Measurements from ENCODE around the gene ERC1. TPM values are rescaled to one million over a fixed set of nuclear protein-coding genes. Genes with fewer than 3 reads are reported as not detected.

Gene ERC1
- total RNA-seq (10 to 100 TPM; 22.6 to 24.2 TPM), polyA plus RNA-seq (11.0 TPM)

GRCh38 chr12:990661-991349 is at the start of gene ERC1:
Gene ERC1 (plus strand): TSS chr12:991223. CDS start chr12:1027904, 36,681 bp downstream.
- peaks cover 0 to 6% (median 0%) of the 10 kb centered on the region in 3 donors for H3K36me3 Mint-ChIP-seq
- H3K4me3 Mint-ChIP-seq = peak within 1 kb of the TSS; percentile 89 to 100 (median 96)
- peaks cover 0 to 6% of the 10 kb centered on the region in 2 donors for H3K27me3 Mint-ChIP-seq
- peak within 1 kb of the TSS; percentile 81 to 99 (median 96) for H3K27ac Mint-ChIP-seq
- H3K9me3 ChIP-seq (ENCODE audit: low read length) = no peaks in the 10 kb centered on the region
- peak within 1 kb of the TSS; percentile 85 for H3K27ac ChIP-seq (ENCODE audit: low read depth, low read length)
- peak; percentile 76 to 89 (median 85) for DNase-seq
- peaks cover 33% of the 10 kb centered on the region for H3K4me1 ChIP-seq (ENCODE audit: insufficient read depth, low read length)
- POLR2A ChIA-PET = interaction anchor here (0.7 to 2.0 kb wide), 2 partner anchors 42 to 670 kb away, joined by 3 to 10 read pairs; partner anchors contain the start of gene RAD52
- no peaks in the 10 kb centered on the region for H3K9me3 Mint-ChIP-seq
- no peaks in the 10 kb centered on the region for H3K36me3 ChIP-seq (ENCODE audit: insufficient read depth, low read length)
- H3K27me3 ChIP-seq (ENCODE audit: insufficient read depth, low read length, poor library complexity, severe bottlenecking) = no peaks in the 10 kb centered on the region
- peaks cover 37 to 48% (median 44%) of the 10 kb centered on the region in 3 donors for H3K4me1 Mint-ChIP-seq
- CTCF ChIA-PET = interaction anchor here (1.2 kb wide), 1 partner anchor 41 kb away, joined by 6 read pairs; the partner anchor contains the start of gene RAD52
- H3K4me3 ChIP-seq (ENCODE audit: low read length) = peak within 1 kb of the TSS; percentile 95

GRCh38 chr12:943051-943450 is 48.0 kb upstream of the ERC1 start:
- Mint-ChIP-seq H3K4me3 (no peak overlapping the region), H3K27me3 (no peaks in the 10 kb centered on the region), H3K27ac (peak overlapping the region in 1 of 8 donors; percentile 29), H3K9me3 (no peaks in the 10 kb centered on the region), H3K4me1 (peaks cover 32 to 49% (median 35%) of the 10 kb centered on the region in 3 donors), H3K36me3 (peaks cover 0 to 48% (median 10%) of the 10 kb centered on the region in 3 donors)
- no peaks in the 10 kb centered on the region for H3K36me3 ChIP-seq (ENCODE audit: insufficient read depth, low read length)
- no peak for DNase-seq
- ChIA-PET CTCF (no interaction called here), POLR2A (no interaction called here)
- H3K27ac ChIP-seq (ENCODE audit: low read depth, low read length) = no peak overlapping the region
- peaks cover 7% of the 10 kb centered on the region for H3K4me1 ChIP-seq (ENCODE audit: insufficient read depth, low read length)
- H3K4me3 ChIP-seq (ENCODE audit: low read length) = no peak overlapping the region
- no peaks in the 10 kb centered on the region for H3K27me3 ChIP-seq (ENCODE audit: insufficient read depth, low read length, poor library complexity, severe bottlenecking)
- H3K9me3 ChIP-seq (ENCODE audit: low read length) = no peaks in the 10 kb centered on the region

- POLR2A ChIA-PET = no interaction called here
- peak overlapping the region in 1 of 7 donors; percentile 51 for H3K4me3 Mint-ChIP-seq
Measured at GRCh38 chr12:944211-944610, 46.8 kb upstream of the ERC1 start.

GRCh38 chr12:946212-946611 is 44.8 kb upstream of the ERC1 start:
- Mint-ChIP-seq H3K27me3 (peaks cover 0 to 3% of the 10 kb centered on the region in 2 donors), H3K36me3 (peaks cover 0 to 33% (median 4%) of the 10 kb centered on the region in 3 donors), H3K9me3 (no peaks in the 10 kb centered on the region), H3K4me1 (peaks cover 34 to 47% (median 43%) of the 10 kb centered on the region in 3 donors), H3K4me3 (peak overlapping the region in 5 of 7 donors; percentile 27 to 84 (median 49)), H3K27ac (peak overlapping the region; percentile 1 to 95 (median 76))
- H3K9me3 ChIP-seq (ENCODE audit: low read length) = no peaks in the 10 kb centered on the region
- H3K27ac ChIP-seq (ENCODE audit: low read depth, low read length) = no peak overlapping the region
- H3K4me1 ChIP-seq (ENCODE audit: insufficient read depth, low read length) = peaks cover 15% of the 10 kb centered on the region
- no peak overlapping the region for H3K4me3 ChIP-seq (ENCODE audit: low read length)
- DNase-seq = no peak
- H3K36me3 ChIP-seq (ENCODE audit: insufficient read depth, low read length) = no peaks in the 10 kb centered on the region
- ChIA-PET CTCF (no interaction called here), POLR2A (no interaction called here)
- no peaks in the 10 kb centered on the region for H3K27me3 ChIP-seq (ENCODE audit: insufficient read depth, low read length, poor library complexity, severe bottlenecking)

More at GRCh38 chr12:944211-944610, 46.8 kb upstream of the ERC1 start:
- no peak for DNase-seq
- Histone ChIP-seq H3K4me3 (ENCODE audit: low read length) (no peak overlapping the region), H3K27ac (ENCODE audit: low read depth, low read length) (no peak overlapping the region), H3K36me3 (ENCODE audit: insufficient read depth, low read length) (no peaks in the 10 kb centered on the region), H3K9me3 (ENCODE audit: low read length) (no peaks in the 10 kb centered on the region), H3K27me3 (ENCODE audit: insufficient read depth, low read length, poor library complexity, severe bottlenecking) (no peaks in the 10 kb centered on the region), H3K4me1 (ENCODE audit: insufficient read depth, low read length) (peaks cover 15% of the 10 kb centered on the region)
- H3K9me3 Mint-ChIP-seq = no peaks in the 10 kb centered on the region
- peaks cover 0 to 45% (median 8%) of the 10 kb centered on the region in 3 donors for H3K36me3 Mint-ChIP-seq
- peaks cover 40 to 58% (median 45%) of the 10 kb centered on the region in 3 donors for H3K4me1 Mint-ChIP-seq
- H3K27ac Mint-ChIP-seq = peak overlapping the region in 5 of 8 donors; percentile 30 to 83 (median 47)
- CTCF ChIA-PET = no interaction called here
- no peaks in the 10 kb centered on the region for H3K27me3 Mint-ChIP-seq

GRCh38 chr12:946631-947030 is 44.4 kb upstream of the ERC1 start:
- peaks cover 34 to 47% (median 43%) of the 10 kb centered on the region in 3 donors for H3K4me1 Mint-ChIP-seq
- POLR2A ChIA-PET = no interaction called here
- H3K27me3 Mint-ChIP-seq = peaks cover 0 to 3% of the 10 kb centered on the region in 2 donors
- H3K27ac Mint-ChIP-seq = peak overlapping the region in 7 of 8 donors; percentile 38 to 84 (median 76)
- Histone ChIP-seq H3K4me1 (ENCODE audit: insufficient read depth, low read length) (peaks cover 15% of the 10 kb centered on the region), H3K36me3 (ENCODE audit: insufficient read depth, low read length) (no peaks in the 10 kb centered on the region), H3K9me3 (ENCODE audit: low read length) (no peaks in the 10 kb centered on the region), H3K4me3 (ENCODE audit: low read length) (no peak overlapping the region), H3K27me3 (ENCODE audit: insufficient read depth, low read length, poor library complexity, severe bottlenecking) (no peaks in the 10 kb centered on the region), H3K27ac (ENCODE audit: low read depth, low read length) (no peak overlapping the region)
- H3K9me3 Mint-ChIP-seq = no peaks in the 10 kb centered on the region
- H3K36me3 Mint-ChIP-seq = peaks cover 0 to 33% (median 4%) of the 10 kb centered on the region in 3 donors
- CTCF ChIA-PET = no interaction called here
- H3K4me3 Mint-ChIP-seq = peak overlapping the region; percentile 23 to 84 (median 44)
- DNase-seq = no peak

GRCh38 chr12:948238-948637 is 42.8 kb upstream of the ERC1 start:
- Mint-ChIP-seq H3K9me3 (no peaks in the 10 kb centered on the region), H3K27me3 (peaks cover 0 to 3% of the 10 kb centered on the region in 2 donors), H3K36me3 (peaks cover 0 to 23% (median 0%) of the 10 kb centered on the region in 3 donors), H3K27ac (peak overlapping the region; percentile 8 to 92 (median 50)), H3K4me3 (peak overlapping the region; percentile 60 to 100 (median 92)), H3K4me1 (peaks cover 30 to 43% (median 40%) of the 10 kb centered on the region in 3 donors)
- H3K27ac ChIP-seq (ENCODE audit: low read depth, low read length) = no peak overlapping the region
- no peaks in the 10 kb centered on the region for H3K27me3 ChIP-seq (ENCODE audit: insufficient read depth, low read length, poor library complexity, severe bottlenecking)
- no peaks in the 10 kb centered on the region for H3K9me3 ChIP-seq (ENCODE audit: low read length)
- CTCF ChIA-PET = interaction anchor here (0.7 to 4.1 kb wide), 5 partner anchors 7 to 378 kb away, joined by 3 to 14 read pairs (median 4); no protein-coding TSS in a partner anchor
- H3K36me3 ChIP-seq (ENCODE audit: insufficient read depth, low read length) = no peaks in the 10 kb centered on the region
- H3K4me1 ChIP-seq (ENCODE audit: insufficient read depth, low read length) = peaks cover 15% of the 10 kb centered on the region
- POLR2A ChIA-PET = no interaction called here
- peak overlapping the region; percentile 97 for H3K4me3 ChIP-seq (ENCODE audit: low read length)
- no peak for DNase-seq

- CTCF ChIA-PET = interaction anchor here (0.6 to 4.1 kb wide), 33 partner anchors 9 to 493 kb away, joined by 3 to 14 read pairs (median 4); partner anchors contain the start of gene WNK1
- peak within 1 kb of the TSS; percentile 88 to 100 (median 98) for H3K4me3 Mint-ChIP-seq
- peaks cover 15% of the 10 kb centered on the region for H3K4me1 ChIP-seq (ENCODE audit: insufficient read depth, low read length)
- H3K27me3 Mint-ChIP-seq = peaks cover 0 to 3% of the 10 kb centered on the region in 2 donors
- no peaks in the 10 kb centered on the region for H3K36me3 ChIP-seq (ENCODE audit: insufficient read depth, low read length)
- peak within 1 kb of the TSS; percentile 83 for H3K27ac ChIP-seq (ENCODE audit: low read depth, low read length)
- H3K27me3 ChIP-seq (ENCODE audit: insufficient read depth, low read length, poor library complexity, severe bottlenecking) = no peaks in the 10 kb centered on the region
- peak within 1 kb of the TSS; percentile 54 to 99 (median 94) for H3K27ac Mint-ChIP-seq
- POLR2A ChIA-PET = interaction anchor here (1.0 to 1.4 kb wide), 3 partner anchors 41 to 196 kb away, joined by 4 to 10 read pairs (median 9); partner anchors contain the start of gene ERC1
- no peaks in the 10 kb centered on the region for H3K9me3 ChIP-seq (ENCODE audit: low read length)
- peaks cover 0 to 12% (median 0%) of the 10 kb centered on the region in 3 donors for H3K36me3 Mint-ChIP-seq
- H3K4me1 Mint-ChIP-seq = peaks cover 26 to 34% (median 30%) of the 10 kb centered on the region in 3 donors
- H3K4me3 ChIP-seq (ENCODE audit: low read length) = peak within 1 kb of the TSS; percentile 97
- H3K9me3 Mint-ChIP-seq = no peaks in the 10 kb centered on the region
- peak; percentile 93 to 96 (median 95) for DNase-seq
Measured at GRCh38 chr12:949453-950191, 41.4 kb upstream of the ERC1 start, which contains the start of gene RAD52. Gene RAD52 (minus strand): TSS chr12:949694. CDS start chr12:933058, 16,636 bp downstream.

Measured in CD8-positive, alpha-beta memory T cell (primary cell).